K562 (cell line): ENCODE results near the gene ABCC1. TPM values are rescaled to one million over a fixed set of nuclear protein-coding genes. Genes with fewer than 3 reads are reported as not detected.
A peak's percentile ranks its signal among the peaks of the same experiment; 100 is the strongest.

ENCODE experiments used
- ADNP ChIP-seq: fragments of 200-800 bp; sonication (Bioruptor generic); IDR thresholded peaks from 2 replicates; pipeline ENCODE4 v1.6.1; 2016; ENCODE audit warnings: missing genetic modification characterization, missing compliant biosample characterization
- BCLAF1 ChIP-seq, 2 experiments: fragments of 450-650 bp in 1 of 2; IDR thresholded peaks; 2 replicates each; pipeline ENCODE4 v1.6.1; 2011 to 2017; ENCODE audit warnings: low read depth in 2 of 2, antibody characterized with exemption in 1 of 2, borderline replicate concordance in 1 of 2, low read length in 1 of 2, mild to moderate bottlenecking in 1 of 2, mixed read lengths in 1 of 2; ENCODE audit not compliant: control insufficient read depth in 1 of 2
- CBX1 ChIP-seq: sonication (generic); IDR thresholded peaks from 2 replicates; pipeline ENCODE4 v1.6.1; 2016; ENCODE audit warnings: antibody characterized with exemption, low read depth, mild to moderate bottlenecking
- CREB5 ChIP-seq: fragments of 250-450 bp; sonication (Bioruptor Pico); IDR thresholded peaks from 2 replicates; pipeline ENCODE4 v1.5.0; 2020; ENCODE audit warnings: mild to moderate bottlenecking
- GTF2F1 ChIP-seq: IDR thresholded peaks from 2 replicates; pipeline ENCODE4 v1.6.1; 2011; ENCODE audit warnings: low read depth, low read length, improper control_type of control experiment
- KDM4B ChIP-seq, 2 experiments: fragments of 450-650 bp in 1 of 2; sonication (generic) in 1 of 2; IDR thresholded peaks; 2 replicates each; pipeline ENCODE4 v1.6.1; 2016 to 2017; ENCODE audit warnings: borderline replicate concordance in 2 of 2, antibody characterized with exemption in 1 of 2, low read depth in 1 of 2, mild to moderate bottlenecking in 1 of 2
- PCBP2 ChIP-seq: fragments of 200-400 bp; formaldehyde crosslinking; IDR thresholded peaks from 2 replicates; pipeline ENCODE4 v1.6.1; 2018; ENCODE audit warnings: low read length, low read depth, mild to moderate bottlenecking, moderate library complexity; ENCODE audit not compliant: poor library complexity, severe bottlenecking
- PRMT5 ChIP-seq: sonication (generic); formaldehyde crosslinking; IDR thresholded peaks from 2 replicates; pipeline ENCODE4 v1.5.0; 2020; ENCODE audit warnings: missing genetic modification reagents
- UBTF ChIP-seq, 2 experiments: IDR thresholded peaks; 2 replicates each; pipeline ENCODE4 v1.6.1; 2012; ENCODE audit warnings: improper control_type of control experiment in 2 of 2, low read depth in 2 of 2, low read length in 2 of 2, borderline replicate concordance in 1 of 2
- ZNF212 ChIP-seq: fragments of 450-650 bp; formaldehyde crosslinking; IDR thresholded peaks from 2 replicates; pipeline ENCODE4 v1.4.0; 2020; ENCODE audit warnings: mild to moderate bottlenecking
- ZNF274 ChIP-seq: IDR thresholded peaks from 2 replicates; pipeline ENCODE4 v1.6.1; 2011; ENCODE audit warnings: low read depth, mild to moderate bottlenecking, low read length, moderate library complexity, borderline replicate concordance
- ZNF592 ChIP-seq: fragments of 450-650 bp; IDR thresholded peaks from 2 replicates; pipeline ENCODE4 v1.6.1; 2017; ENCODE audit warnings: antibody characterized with exemption, mild to moderate bottlenecking
- ZNF717 ChIP-seq: fragments of 250-450 bp; sonication (Bioruptor Pico); IDR thresholded peaks from 2 replicates; pipeline ENCODE4 v1.5.0; 2021
- ZSCAN32 ChIP-seq: fragments of 450-650 bp; formaldehyde crosslinking; IDR thresholded peaks from 2 replicates; pipeline ENCODE4 v1.4.0; 2020; ENCODE audit warnings: mild to moderate bottlenecking, moderate library complexity
- polyA plus RNA-seq, 8 experiments: library from polyadenylated mRNA; depleted of rRNA in 4 of 8; stranded (reverse) in 5 of 8; unstranded in 3 of 8; fragments of >200 nt; fragmentation: Nextera tagmentation in 2 of 8; fragmentation: Illumina TruSeq in 1 of 8; extraction: Ambion mirVana in 2 of 8; extraction: Trizol in 1 of 8; gene quantifications; 2 replicates each; pipeline versions ENCODE4 v1.2.1 to v1.2.3, GENCODE V29; 2011 to 2014; ENCODE audit warnings: inconsistent platforms in 1 of 8, missing spikeins in 1 of 8
- total RNA-seq, 7 experiments: library from RNA; depleted of rRNA in 6 of 7; stranded (reverse); fragments of >200 nt in 6 of 7; fragmentation: Illumina TruSeq in 2 of 7; extraction: Trizol in 2 of 7; gene quantifications; 2 replicates each; pipeline versions ENCODE4 v1.2.1 to v1.2.3, GENCODE V29; 2011 to 2021; ENCODE audit warnings: low replicate concordance in 1 of 7

The ABCC1 gene
- total and polyA plus RNA-seq, 9 of the 15 experiments (the other 6 are each of a cell fraction or from before 2014, with no cell fraction given), result 3.9 to 41.6 (median 10.0) TPM

GRCh38 chr16:16120382-16121184 lies 171.2 kb downstream of the ABCC1 start (continued):
- TF ChIP-seq BCLAF1 (IDR thresholded peaks at IDR 0.05; ENCODE audit: borderline replicate concordance in 1 of 2, control insufficient read depth in 1 of 2, low read depth in 2 of 2, low read length in 1 of 2) (no peak), GTF2F1 (no peak), ZNF717 (CRISPR knock-in tag) (no peak), ZSCAN32 (CRISPR knock-in tag) (no peak), PRMT5 (no peak), ADNP (tag) (no peak), ZNF592 (peak; percentile 77; the same call in 1 of the 2 replicates), ZNF274 (no peak), ZNF212 (CRISPR knock-in tag) (no peak), KDM4B (IDR thresholded peaks at IDR 0.05; ENCODE audit: borderline replicate concordance in 2 of 2, low read depth in 1 of 2) (no peak), CBX1 (no peak), CREB5 (no peak), PCBP2 (no peak), UBTF (IDR thresholded peaks at IDR 0.05; ENCODE audit: borderline replicate concordance in 1 of 2, low read depth in 2 of 2, low read length in 2 of 2) (no peak)
